Body of pancreas (tissue), 4 donors: Measurements from ENCODE around the gene MT1A.

Experiments
- POLR2A ChIP-seq, 3 donors: fragments of 450-650 bp; IDR thresholded peaks; one replicate each; pipeline ENCODE4 v1.6.1; 2016; ENCODE audit warnings: antibody characterized with exemption in 3 of 3, mild to moderate bottlenecking in 2 of 3
- TF ChIP-seq, protein P1 (sequence below), 7 experiments: fragments of 450-650 bp in 4 of 7; fragments of 200-600 bp in 3 of 7; sonication (generic) in 3 of 7; IDR thresholded peaks; one replicate each; pipeline ENCODE4 v1.5.1; 2016 to 2019; ENCODE audit warnings: antibody characterized with exemption in 7 of 7

DNA sequence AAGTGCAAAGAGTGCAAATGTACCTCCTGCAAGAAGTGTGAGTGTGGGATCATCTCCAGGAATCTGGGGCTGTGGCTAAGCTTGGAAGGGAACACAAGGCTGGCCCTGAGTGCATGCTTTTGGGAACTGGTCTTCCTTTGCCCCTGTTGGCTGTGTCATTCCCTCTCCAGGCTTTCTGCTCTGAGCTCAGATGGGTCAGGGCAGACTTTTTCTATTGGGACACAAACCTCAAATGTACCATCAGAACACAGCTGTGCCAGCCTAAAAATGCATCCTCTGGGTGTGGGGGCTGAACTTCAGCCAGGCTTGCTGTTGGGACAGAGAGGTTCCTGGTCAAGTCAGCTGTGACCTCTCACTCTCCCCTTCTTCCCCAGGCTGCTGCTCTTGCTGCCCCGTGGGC, 14.1 kb downstream of the MT1A start:
- TF ChIP-seq POLR2A (IDR thresholded peaks at IDR 0.05) = no peak
- TF ChIP-seq, protein P1, sequence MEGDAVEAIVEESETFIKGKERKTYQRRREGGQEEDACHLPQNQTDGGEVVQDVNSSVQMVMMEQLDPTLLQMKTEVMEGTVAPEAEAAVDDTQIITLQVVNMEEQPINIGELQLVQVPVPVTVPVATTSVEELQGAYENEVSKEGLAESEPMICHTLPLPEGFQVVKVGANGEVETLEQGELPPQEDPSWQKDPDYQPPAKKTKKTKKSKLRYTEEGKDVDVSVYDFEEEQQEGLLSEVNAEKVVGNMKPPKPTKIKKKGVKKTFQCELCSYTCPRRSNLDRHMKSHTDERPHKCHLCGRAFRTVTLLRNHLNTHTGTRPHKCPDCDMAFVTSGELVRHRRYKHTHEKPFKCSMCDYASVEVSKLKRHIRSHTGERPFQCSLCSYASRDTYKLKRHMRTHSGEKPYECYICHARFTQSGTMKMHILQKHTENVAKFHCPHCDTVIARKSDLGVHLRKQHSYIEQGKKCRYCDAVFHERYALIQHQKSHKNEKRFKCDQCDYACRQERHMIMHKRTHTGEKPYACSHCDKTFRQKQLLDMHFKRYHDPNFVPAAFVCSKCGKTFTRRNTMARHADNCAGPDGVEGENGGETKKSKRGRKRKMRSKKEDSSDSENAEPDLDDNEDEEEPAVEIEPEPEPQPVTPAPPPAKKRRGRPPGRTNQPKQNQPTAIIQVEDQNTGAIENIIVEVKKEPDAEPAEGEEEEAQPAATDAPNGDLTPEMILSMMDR (IDR thresholded peaks at IDR 0.05) = no peak
